Bronchus fibroblast of lung (primary cell): ENCODE results near the gene RRN3. TPM values are rescaled to one million over a fixed set of nuclear protein-coding genes. Genes with fewer than 3 reads are reported as not detected.

Source experiments
- total RNA-seq: library from RNA; depleted of rRNA; stranded (reverse); fragments of >200 nt; gene quantifications from 2 replicates; pipeline ENCODE4 v1.2.3, GENCODE V29; 2015

RRN3 gene, protein sequence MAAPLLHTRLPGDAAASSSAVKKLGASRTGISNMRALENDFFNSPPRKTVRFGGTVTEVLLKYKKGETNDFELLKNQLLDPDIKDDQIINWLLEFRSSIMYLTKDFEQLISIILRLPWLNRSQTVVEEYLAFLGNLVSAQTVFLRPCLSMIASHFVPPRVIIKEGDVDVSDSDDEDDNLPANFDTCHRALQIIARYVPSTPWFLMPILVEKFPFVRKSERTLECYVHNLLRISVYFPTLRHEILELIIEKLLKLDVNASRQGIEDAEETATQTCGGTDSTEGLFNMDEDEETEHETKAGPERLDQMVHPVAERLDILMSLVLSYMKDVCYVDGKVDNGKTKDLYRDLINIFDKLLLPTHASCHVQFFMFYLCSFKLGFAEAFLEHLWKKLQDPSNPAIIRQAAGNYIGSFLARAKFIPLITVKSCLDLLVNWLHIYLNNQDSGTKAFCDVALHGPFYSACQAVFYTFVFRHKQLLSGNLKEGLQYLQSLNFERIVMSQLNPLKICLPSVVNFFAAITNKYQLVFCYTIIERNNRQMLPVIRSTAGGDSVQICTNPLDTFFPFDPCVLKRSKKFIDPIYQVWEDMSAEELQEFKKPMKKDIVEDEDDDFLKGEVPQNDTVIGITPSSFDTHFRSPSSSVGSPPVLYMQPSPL
- total RNA-seq = 19.6 and 23.4 TPM in 2 replicates

DNA sequence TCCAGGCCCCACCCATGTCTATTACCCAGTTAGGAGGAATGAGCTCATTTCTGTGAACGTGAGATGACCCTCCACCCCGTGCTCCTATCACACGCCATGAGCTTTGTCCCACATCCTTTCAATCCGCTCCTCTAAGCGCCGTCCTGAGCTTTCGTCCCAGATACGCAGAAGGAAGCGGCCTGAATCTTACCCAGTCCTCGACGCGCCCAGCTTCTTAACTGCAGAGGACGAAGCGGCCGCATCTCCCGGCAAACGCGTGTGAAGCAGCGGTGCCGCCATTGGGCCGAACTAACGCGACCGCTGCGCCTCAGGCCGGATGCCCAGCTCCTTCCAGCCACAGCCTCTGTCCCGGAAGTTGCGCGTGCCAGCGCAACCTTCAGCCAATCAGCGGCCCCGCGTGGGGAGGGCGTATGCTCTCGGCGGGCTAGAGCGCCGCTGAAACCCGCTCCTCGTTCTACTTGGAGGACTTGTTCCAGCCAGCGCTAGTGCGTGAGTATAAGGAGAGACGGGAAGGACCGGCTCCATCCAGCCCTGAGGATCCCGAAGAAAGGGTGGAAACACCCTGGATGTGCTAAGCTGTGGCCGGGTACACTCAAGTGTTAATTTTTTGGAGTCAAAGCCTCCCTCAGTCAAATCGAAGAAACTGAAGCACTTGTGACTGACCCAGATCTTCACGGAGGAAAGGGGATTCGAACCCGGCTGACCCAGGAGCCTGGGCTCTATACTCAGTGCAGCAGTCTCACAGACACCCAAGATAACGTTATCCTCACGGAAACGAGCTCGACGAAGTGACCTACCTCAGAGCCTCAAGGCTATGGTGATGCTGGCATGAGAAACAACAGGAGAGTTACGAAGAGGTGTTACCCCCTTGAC is at the start of gene RRN3:
TSS of gene RRN3 (minus strand) at position 318 of the 873 bp plus-strand sequence. CDS start at position 279, 39 bp downstream.

Other genes with a start within 250 kb of the RRN3 start
- 16.4 and 25.9 TPM in 2 replicates for gene NPIPA1, start 156.8 kb downstream of the RRN3 start, total RNA-seq
- gene PDXDC1, start 119.2 kb downstream of the RRN3 start, total RNA-seq = 38.7 and 47.6 TPM in 2 replicates
- 72.5 and 81.5 TPM in 2 replicates for gene NTAN1, start 38.2 kb downstream of the RRN3 start, total RNA-seq